K562 (cell line): Measurements from ENCODE around the gene RABEPK. TPM values are rescaled to one million over a fixed set of nuclear protein-coding genes. Genes with fewer than 3 reads are reported as not detected.
A peak's percentile ranks its signal among the peaks of the same experiment; 100 is the strongest.

Source experiments
- E2F8 ChIP-seq: fragments of 450-650 bp; IDR thresholded peaks from 2 replicates; pipeline ENCODE4 v1.7.1; 2018; ENCODE audit warnings: mild to moderate bottlenecking, low read depth; ENCODE audit not compliant: partially characterized antibody
- GTF2B ChIP-seq: IDR thresholded peaks from 2 replicates; pipeline ENCODE4 v1.6.1; 2011; ENCODE audit not compliant: insufficient read length; ENCODE audit errors: extremely low read depth
- HMGN3 ChIP-seq: IDR thresholded peaks from 2 replicates; pipeline ENCODE4 v1.6.1; 2011; ENCODE audit warnings: borderline replicate concordance, low read depth, mild to moderate bottlenecking, mixed read lengths, low read length; ENCODE audit not compliant: insufficient read length; ENCODE audit errors: extremely low read depth
- NR2C1 ChIP-seq, 2 experiments: fragments of 450-650 bp; IDR thresholded peaks; 2 replicates each; pipeline ENCODE4 v1.6.1; 2017; ENCODE audit warnings: mild to moderate bottlenecking in 2 of 2, antibody characterized with exemption in 1 of 2, inconsistent platforms in 1 of 2, missing compliant biosample characterization in 1 of 2, missing genetic modification characterization in 1 of 2
- RAD21 ChIP-seq, 2 experiments: fragments of 250-450 bp in 1 of 2; fragments of 450-650 bp in 1 of 2; sonication (Bioruptor Pico) in 1 of 2; formaldehyde crosslinking in 1 of 2; IDR thresholded peaks in 1 of 2; conservative IDR thresholded peaks in 1 of 2; 2 replicates each; pipeline versions ENCODE4 v1.4.0 to v1.8.0; 2020 to 2022; ENCODE audit warnings: mild to moderate bottlenecking in 2 of 2, moderate library complexity in 1 of 2
- RBM34 ChIP-seq: fragments of 200-400 bp; formaldehyde crosslinking; IDR thresholded peaks from 2 replicates; pipeline ENCODE4 v1.6.1; 2018; ENCODE audit warnings: low read length, borderline replicate concordance; ENCODE audit not compliant: insufficient read depth
- SMARCA5 ChIP-seq: fragments of 450-650 bp; IDR thresholded peaks from 2 replicates; pipeline ENCODE4 v1.6.1; 2016
- TSC22D4 ChIP-seq: fragments of 450-650 bp; IDR thresholded peaks from 2 replicates; pipeline ENCODE4 v1.6.1; 2016; ENCODE audit warnings: missing genetic modification characterization, missing biosample characterization, control low read depth
- ZNF407 ChIP-seq: fragments of 450-650 bp; IDR thresholded peaks from 2 replicates; pipeline ENCODE4 v1.6.1; 2016; ENCODE audit warnings: low read depth
- ZNF639 ChIP-seq, 2 experiments: fragments of 200-800 bp in 1 of 2; sonication (Bioruptor generic) in 1 of 2; sonication (generic) in 1 of 2; formaldehyde crosslinking in 1 of 2; IDR thresholded peaks in 1 of 2; conservative IDR thresholded peaks in 1 of 2; 2 replicates each; pipeline versions ENCODE4 v1.5.0 to v1.6.1; 2016 to 2020; ENCODE audit warnings: missing compliant biosample characterization in 1 of 2, missing genetic modification characterization in 1 of 2, missing genetic modification reagents in 1 of 2
- polyA plus RNA-seq, 8 experiments: library from polyadenylated mRNA; depleted of rRNA in 4 of 8; stranded (reverse) in 5 of 8; unstranded in 3 of 8; fragments of >200 nt; fragmentation: Nextera tagmentation in 2 of 8; fragmentation: Illumina TruSeq in 1 of 8; extraction: Ambion mirVana in 2 of 8; extraction: Trizol in 1 of 8; gene quantifications; 2 replicates each; pipeline versions ENCODE4 v1.2.1 to v1.2.3, GENCODE V29; 2011 to 2014; ENCODE audit warnings: inconsistent platforms in 1 of 8, missing spikeins in 1 of 8
- total RNA-seq, 7 experiments: library from RNA; depleted of rRNA in 6 of 7; stranded (reverse); fragments of >200 nt in 6 of 7; fragmentation: Illumina TruSeq in 2 of 7; extraction: Trizol in 2 of 7; gene quantifications; 2 replicates each; pipeline versions ENCODE4 v1.2.1 to v1.2.3, GENCODE V29; 2011 to 2021; ENCODE audit warnings: low replicate concordance in 1 of 7

The RABEPK gene
- total and polyA plus RNA-seq, 9 of the 15 experiments (the other 6 are each of a cell fraction or from before 2014, with no cell fraction given), result 38.3 to 113 (median 52.8) TPM

- no peak for TF ChIP-seq ZNF407
- peak; percentile 88 for TF ChIP-seq GTF2B
- peak; percentile 80 for TF ChIP-seq HMGN3
- no peak for TF ChIP-seq SMARCA5
- no peak for TF ChIP-seq TSC22D4 (tag)
- no peak for TF ChIP-seq E2F8
- peak in 1 of 2 experiments; percentile 15; a peak in 2 of 4 replicates for TF ChIP-seq RAD21 (CRISPR knock-in tag; conservative IDR thresholded peaks at IDR 0.05 in 1 of 2, IDR thresholded peaks at IDR 0.05 in 1 of 2)
- no peak for TF ChIP-seq RBM34
- peak in 1 of 2 experiments; percentile 70; a peak in 2 of 4 replicates for TF ChIP-seq ZNF639 (CRISPR knock-in tag; conservative IDR thresholded peaks at IDR 0.05 in 1 of 2, IDR thresholded peaks at IDR 0.05 in 1 of 2)
- no peak for TF ChIP-seq NR2C1 (IDR thresholded peaks at IDR 0.05)
- peak; percentile 97 for TF ChIP-seq NR2C1 (tag; IDR thresholded peaks at IDR 0.05)
These were observed 40.9 kb downstream of the RABEPK start, which contains the start of gene HSPA5 (continued) for GRCh38 chr9:125241000-125241862.
